ENCODE measurements around the gene TNK2.

- TF ChIP-seq CTCF (IDR thresholded peaks at IDR 0.05) (no peak), POLR2A (IDR thresholded peaks at IDR 0.05) (no peak)
Observed at GRCh38 chr3:195932418-195933043, 24.2 kb upstream of the TNK2 start.
